ENCODE measurements around the gene TANGO6.

GRCh38 chr16:68893710-68894705, 50.7 kb downstream of the TANGO6 start:
- TF ChIP-seq CTCF (optimal IDR thresholded peaks at IDR 0.05 in 1 of 3, IDR thresholded peaks at IDR 0.05 in 1 of 3, conservative IDR thresholded peaks at IDR 0.05 in 1 of 3; ENCODE audit: extremely low read depth in 1 of 3, insufficient read depth in 2 of 3, low read length in 3 of 3) (no peak), EZH2 (IDR thresholded peaks at IDR 0.05; ENCODE audit: low read length) (no peak)

Data from keratinocyte (primary cell).